ENCODE data around the gene TSPO. TPM values are rescaled to one million over a fixed set of nuclear protein-coding genes. Genes with fewer than 3 reads are reported as not detected.

The TSPO gene
- total and polyA plus RNA-seq, 8 donors = 198 to 489 (median 380) TPM

DNA sequence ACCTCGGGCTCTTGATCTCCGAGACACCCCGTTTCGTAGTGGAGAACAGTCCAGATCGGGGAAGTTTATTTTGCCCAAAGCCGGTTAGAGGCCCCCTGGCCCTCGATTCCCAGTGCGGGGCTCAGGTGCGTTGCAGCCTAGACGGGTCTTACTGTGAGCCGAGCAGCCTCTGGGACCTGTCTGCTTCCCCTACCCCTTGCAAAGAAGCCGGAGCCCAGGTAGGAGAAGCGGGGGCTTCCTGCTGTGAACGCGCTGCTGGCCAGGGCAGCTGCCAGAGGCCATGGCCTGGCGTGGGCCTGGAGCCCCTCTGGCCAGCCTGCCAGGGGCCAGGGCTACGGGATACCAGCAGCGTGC is 621 bp downstream of the TSPO start:
- Histone ChIP-seq H3K4me3 (peak overlapping the region; percentile 63 to 84 (median 72)), H3K27ac (peak overlapping the region; percentile 82 to 95 (median 94)), H3K27me3 (no peaks in the 10 kb centered on the region), H3K36me3 (peaks cover 0 to 20% (median 4%) of the 10 kb centered on the region in 4 donors), H3K4me1 (peaks cover 26 to 67% (median 55%) of the 10 kb centered on the region in 4 donors), H3K9me3 (no peaks in the 10 kb centered on the region)
- WGBS, 5 donors = 4 to 23% (median 12%) methylated on average over 2 to 18 of the region's 18 CpGs
- no peak for DNase-seq
- intact Hi-C loops (cut with DNase I; ENCODE audit: low total_unique reads) = no loop called here
- no peak for TF ChIP-seq EP300 (IDR thresholded peaks at IDR 0.05)
- no peak for TF ChIP-seq CTCF (IDR thresholded peaks at IDR 0.05)
- no peak for TF ChIP-seq POLR2AphosphoS5 (IDR thresholded peaks at IDR 0.05)
- TF ChIP-seq POLR2A (IDR thresholded peaks at IDR 0.05) = no peak

DNA sequence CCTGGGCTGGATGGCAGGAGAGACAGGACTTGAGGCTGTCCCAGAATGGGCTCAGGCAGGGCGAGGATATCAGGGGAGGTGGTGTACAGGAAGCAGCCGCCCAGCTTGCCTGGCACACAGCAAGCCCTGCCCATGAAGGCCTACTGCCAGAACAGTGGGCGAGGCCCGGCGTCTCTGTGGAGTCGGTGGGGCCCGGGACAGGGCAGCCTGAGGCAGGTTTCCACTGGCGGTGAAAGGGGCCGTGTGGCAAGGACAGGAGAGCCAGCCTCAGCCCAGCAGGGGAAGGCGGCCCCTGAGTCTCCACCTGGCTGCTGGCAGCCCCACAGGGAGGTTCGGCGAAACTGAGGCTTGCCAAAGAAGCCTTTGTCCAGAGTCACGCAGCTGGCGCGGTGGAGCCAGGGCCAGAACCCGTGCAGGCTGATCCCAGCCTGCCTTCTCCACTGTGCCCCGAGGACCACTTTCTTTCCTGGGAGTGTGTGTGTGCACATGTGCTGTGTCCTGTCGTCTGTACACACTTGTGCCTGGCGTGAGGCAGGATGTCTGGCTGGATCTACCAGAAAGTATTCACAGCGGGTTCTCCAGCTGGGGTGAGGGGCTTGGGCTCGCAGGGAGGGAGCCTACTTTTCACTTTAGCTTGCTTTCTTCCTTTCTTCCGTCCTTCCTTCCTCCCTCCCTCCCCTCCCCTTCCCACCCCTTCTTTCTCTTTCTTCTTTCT is 1.2 kb downstream of the TSPO start:
- TF ChIP-seq EP300 (IDR thresholded peaks at IDR 0.05) (no peak), POLR2A (IDR thresholded peaks at IDR 0.05) (peak in 1 of 4 donors; percentile 43), POLR2AphosphoS5 (IDR thresholded peaks at IDR 0.05) (peak in 2 of 3 donors; percentile 85 to 89), CTCF (IDR thresholded peaks at IDR 0.05) (no peak)
- no peaks in the 10 kb centered on the region for H3K9me3 ChIP-seq
- peak overlapping the region; percentile 82 to 95 (median 94) for H3K27ac ChIP-seq
- intact Hi-C loops (cut with DNase I; ENCODE audit: low total_unique reads) = no loop called here
- peak overlapping the region; percentile 63 to 84 (median 72) for H3K4me3 ChIP-seq
- no peaks in the 10 kb centered on the region for H3K27me3 ChIP-seq
- peaks cover 0 to 20% (median 4%) of the 10 kb centered on the region in 4 donors for H3K36me3 ChIP-seq
- 1 to 31% (median 9%) methylated on average over 10 to 22 of the region's 22 CpGs for WGBS, 5 donors
- peak; percentile 88 to 93 for DNase-seq
- peaks cover 26 to 72% (median 60%) of the 10 kb centered on the region in 4 donors for H3K4me1 ChIP-seq

DNA sequence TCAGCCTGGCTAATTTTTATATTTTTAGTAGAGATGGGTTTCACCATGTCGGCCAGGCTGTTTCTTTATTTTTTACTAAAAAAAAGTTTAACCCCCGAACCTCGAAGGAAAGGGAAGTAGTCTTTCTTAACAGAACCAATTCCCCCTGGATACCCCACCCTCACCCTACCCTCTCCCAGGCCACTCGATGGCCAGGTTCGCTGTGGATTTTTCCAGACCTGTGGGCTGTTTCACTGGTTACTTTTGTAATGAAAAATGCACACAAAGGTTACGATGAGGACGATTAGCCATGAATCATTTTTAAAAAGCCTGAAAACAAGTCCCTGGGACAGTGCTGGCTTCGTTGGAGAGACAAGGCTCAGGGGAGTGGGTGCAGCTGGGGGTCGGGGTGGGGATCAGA is 2.5 kb downstream of the TSPO start:
- H3K27me3 ChIP-seq = no peaks in the 10 kb centered on the region
- peaks cover 0 to 20% (median 4%) of the 10 kb centered on the region in 4 donors for H3K36me3 ChIP-seq
- intact Hi-C loops (cut with DNase I; ENCODE audit: low total_unique reads) = no loop called here
- H3K27ac ChIP-seq = peak overlapping the region; percentile 9 to 95 (median 70)
- peak overlapping the region in 3 of 4 donors; percentile 20 to 84 (median 24) for H3K4me3 ChIP-seq
- no peaks in the 10 kb centered on the region for H3K9me3 ChIP-seq
- WGBS, 5 donors = 36 to 50% (median 42%) methylated on average over 9 of the region's 9 CpGs
- DNase-seq = no peak
- TF ChIP-seq EP300 (IDR thresholded peaks at IDR 0.05) = no peak
- no peak for TF ChIP-seq CTCF (IDR thresholded peaks at IDR 0.05)
- no peak for TF ChIP-seq POLR2AphosphoS5 (IDR thresholded peaks at IDR 0.05)
- TF ChIP-seq POLR2A (IDR thresholded peaks at IDR 0.05) = no peak
- H3K4me1 ChIP-seq = peaks cover 30 to 79% (median 72%) of the 10 kb centered on the region in 4 donors

DNA sequence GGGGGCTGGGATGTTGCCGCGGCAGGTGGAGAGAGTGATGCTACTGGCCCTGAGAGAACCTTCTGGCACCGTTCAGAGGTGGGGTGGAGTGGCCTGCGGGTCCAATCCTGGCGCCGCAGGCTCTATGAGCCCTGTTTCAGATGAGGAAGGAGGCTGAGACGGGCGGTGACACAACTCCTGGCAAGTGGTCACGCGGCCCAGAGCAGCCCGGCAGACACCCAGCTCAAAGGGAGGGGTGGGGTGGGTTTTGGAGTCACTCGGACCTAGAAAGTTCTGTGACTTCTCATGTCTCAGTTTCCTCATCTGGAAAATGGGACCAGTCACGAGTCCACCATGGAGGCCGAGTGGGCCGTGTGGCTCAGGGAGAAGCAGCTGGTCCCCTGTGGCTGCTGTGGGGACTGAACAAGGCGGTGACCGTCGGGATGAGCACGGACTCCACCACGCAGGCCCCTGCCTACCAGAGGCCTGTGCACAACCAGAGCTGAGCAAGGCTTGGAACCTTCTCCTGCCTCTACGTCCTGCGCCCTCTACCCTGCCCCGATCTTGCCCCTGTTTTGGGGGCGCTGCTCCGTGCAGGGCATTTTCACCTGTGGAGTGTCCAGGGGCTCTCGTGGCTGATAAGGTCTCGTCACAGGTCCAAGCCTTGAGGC is 3.7 kb downstream of the TSPO start:
- H3K9me3 ChIP-seq = no peaks in the 10 kb centered on the region
- TF ChIP-seq CTCF (IDR thresholded peaks at IDR 0.05) (no peak), POLR2A (IDR thresholded peaks at IDR 0.05) (no peak), POLR2AphosphoS5 (IDR thresholded peaks at IDR 0.05) (no peak), EP300 (IDR thresholded peaks at IDR 0.05) (no peak)
- H3K4me1 ChIP-seq = peaks cover 41 to 90% (median 83%) of the 10 kb centered on the region in 4 donors
- WGBS, 5 donors = 57 to 77% (median 69%) methylated on average over 9 to 27 of the region's 27 CpGs
- peak in 1 of 2 donors; percentile 65 for DNase-seq
- peaks cover 0 to 23% (median 12%) of the 10 kb centered on the region in 4 donors for H3K36me3 ChIP-seq
- peak overlapping the region in 2 of 4 donors; percentile 20 to 84 for H3K4me3 ChIP-seq
- intact Hi-C loops (cut with DNase I; ENCODE audit: low total_unique reads) = no loop called here
- no peaks in the 10 kb centered on the region for H3K27me3 ChIP-seq
- H3K27ac ChIP-seq = peak overlapping the region; percentile 47 to 95 (median 70)
